ENCODE results near the gene NT5DC2. TPM values are rescaled to one million over a fixed set of nuclear protein-coding genes. Genes with fewer than 3 reads are reported as not detected.
A peak's percentile ranks its signal among the peaks of the same experiment; 100 is the strongest.

Gene NT5DC2
- polyA plus RNA-seq, 1 experiment: 186 TPM

DNA sequence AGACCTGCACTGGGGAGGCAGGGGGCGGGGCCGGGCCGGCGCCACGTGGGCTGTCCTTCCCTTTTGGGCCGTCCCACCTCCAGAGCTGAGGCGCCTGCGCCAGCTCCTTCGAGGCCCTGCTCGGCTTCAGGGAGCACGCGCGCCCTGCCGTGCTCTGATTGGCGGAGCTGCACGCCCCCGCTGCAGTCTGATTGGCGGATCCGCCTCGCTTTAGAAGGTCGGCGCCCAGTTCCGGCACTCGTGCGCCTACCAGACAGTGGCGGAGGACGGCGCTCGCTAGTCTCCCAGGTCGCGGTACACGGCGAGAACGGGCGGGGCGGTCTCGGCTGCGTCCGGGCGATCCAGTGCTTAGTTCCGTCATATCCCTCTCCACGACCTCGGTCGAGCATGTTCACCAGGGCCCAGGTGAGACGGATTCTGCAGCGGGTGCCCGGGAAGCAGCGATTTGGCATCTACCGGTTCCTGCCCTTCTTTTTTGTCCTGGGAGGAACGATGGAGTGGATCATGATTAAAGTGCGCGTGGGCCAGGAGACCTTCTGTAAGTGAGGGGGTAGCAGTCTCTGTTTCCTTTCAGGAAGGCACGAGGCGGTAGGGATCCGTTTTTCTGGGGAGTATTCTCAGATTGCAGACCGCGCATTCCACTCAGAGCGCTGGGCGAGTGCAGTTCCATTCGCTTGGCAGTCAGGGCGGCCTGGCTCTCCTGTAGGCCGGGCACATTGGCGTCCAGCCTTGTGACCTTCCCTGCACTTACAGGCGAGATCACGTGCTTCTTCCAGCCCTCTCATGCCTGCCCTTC is 2.9 kb upstream of the NT5DC2 start, which contains the start of gene UQCC5:
TSS of gene UQCC5 (plus strand) at position 237 of the 796 bp plus-strand sequence. CDS start at position 388, 151 bp downstream.
- peak; percentile 91 for DNase-seq (ENCODE audit: low read depth)
- TF ChIP-seq, protein P1, sequence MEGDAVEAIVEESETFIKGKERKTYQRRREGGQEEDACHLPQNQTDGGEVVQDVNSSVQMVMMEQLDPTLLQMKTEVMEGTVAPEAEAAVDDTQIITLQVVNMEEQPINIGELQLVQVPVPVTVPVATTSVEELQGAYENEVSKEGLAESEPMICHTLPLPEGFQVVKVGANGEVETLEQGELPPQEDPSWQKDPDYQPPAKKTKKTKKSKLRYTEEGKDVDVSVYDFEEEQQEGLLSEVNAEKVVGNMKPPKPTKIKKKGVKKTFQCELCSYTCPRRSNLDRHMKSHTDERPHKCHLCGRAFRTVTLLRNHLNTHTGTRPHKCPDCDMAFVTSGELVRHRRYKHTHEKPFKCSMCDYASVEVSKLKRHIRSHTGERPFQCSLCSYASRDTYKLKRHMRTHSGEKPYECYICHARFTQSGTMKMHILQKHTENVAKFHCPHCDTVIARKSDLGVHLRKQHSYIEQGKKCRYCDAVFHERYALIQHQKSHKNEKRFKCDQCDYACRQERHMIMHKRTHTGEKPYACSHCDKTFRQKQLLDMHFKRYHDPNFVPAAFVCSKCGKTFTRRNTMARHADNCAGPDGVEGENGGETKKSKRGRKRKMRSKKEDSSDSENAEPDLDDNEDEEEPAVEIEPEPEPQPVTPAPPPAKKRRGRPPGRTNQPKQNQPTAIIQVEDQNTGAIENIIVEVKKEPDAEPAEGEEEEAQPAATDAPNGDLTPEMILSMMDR (IDR thresholded peaks at IDR 0.05; ENCODE audit: insufficient read depth, low read depth, low read length): peak; percentile 36
- Histone ChIP-seq H3K36me3 (ENCODE audit: control insufficient read depth, insufficient read depth, low read length) (no peaks in the 10 kb centered on the region), H3K4me3 (ENCODE audit: low read depth, low read length) (peak within 1 kb of the TSS; percentile 78), H3K27me3 (ENCODE audit: control insufficient read depth, insufficient read depth, low read length) (no peaks in the 10 kb centered on the region)
- ChIA-PET POLR2A (interaction anchor here (0.6 to 1.0 kb wide), 2 partner anchors 109 to 159 kb away, joined by 4 to 23 read pairs; no protein-coding TSS in a partner anchor), CTCF (interaction anchor here (1.3 kb wide), 1 partner anchor 109 kb away, joined by 3 read pairs; no protein-coding TSS in a partner anchor)

DNA sequence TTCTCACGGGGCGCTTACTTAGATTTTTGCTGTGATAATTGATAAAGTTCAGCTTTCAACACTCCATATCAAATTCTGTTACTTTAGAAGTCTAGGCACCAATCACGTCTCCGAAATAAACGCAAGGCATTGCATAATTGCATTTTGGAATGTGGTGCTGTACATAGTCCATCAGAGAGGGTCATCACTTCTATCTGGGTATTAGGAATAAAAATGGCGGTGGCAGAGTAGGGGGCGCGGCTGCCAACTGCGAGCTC is 2.4 kb upstream of the NT5DC2 start:
- H3K4me3 ChIP-seq (ENCODE audit: low read depth, low read length): no peak overlapping the region
- no peak for DNase-seq (ENCODE audit: low read depth)
- ChIA-PET POLR2A (interaction anchor here (0.6 to 1.0 kb wide), 2 partner anchors 109 to 159 kb away, joined by 4 to 23 read pairs; no protein-coding TSS in a partner anchor), CTCF (interaction anchor here (1.3 kb wide), 1 partner anchor 109 kb away, joined by 3 read pairs; no protein-coding TSS in a partner anchor)
- H3K27me3 ChIP-seq (ENCODE audit: control insufficient read depth, insufficient read depth, low read length): no peaks in the 10 kb centered on the region
- TF ChIP-seq, protein P1 (IDR thresholded peaks at IDR 0.05; ENCODE audit: insufficient read depth, low read depth, low read length): no peak
- no peaks in the 10 kb centered on the region for H3K36me3 ChIP-seq (ENCODE audit: control insufficient read depth, insufficient read depth, low read length)

DNA sequence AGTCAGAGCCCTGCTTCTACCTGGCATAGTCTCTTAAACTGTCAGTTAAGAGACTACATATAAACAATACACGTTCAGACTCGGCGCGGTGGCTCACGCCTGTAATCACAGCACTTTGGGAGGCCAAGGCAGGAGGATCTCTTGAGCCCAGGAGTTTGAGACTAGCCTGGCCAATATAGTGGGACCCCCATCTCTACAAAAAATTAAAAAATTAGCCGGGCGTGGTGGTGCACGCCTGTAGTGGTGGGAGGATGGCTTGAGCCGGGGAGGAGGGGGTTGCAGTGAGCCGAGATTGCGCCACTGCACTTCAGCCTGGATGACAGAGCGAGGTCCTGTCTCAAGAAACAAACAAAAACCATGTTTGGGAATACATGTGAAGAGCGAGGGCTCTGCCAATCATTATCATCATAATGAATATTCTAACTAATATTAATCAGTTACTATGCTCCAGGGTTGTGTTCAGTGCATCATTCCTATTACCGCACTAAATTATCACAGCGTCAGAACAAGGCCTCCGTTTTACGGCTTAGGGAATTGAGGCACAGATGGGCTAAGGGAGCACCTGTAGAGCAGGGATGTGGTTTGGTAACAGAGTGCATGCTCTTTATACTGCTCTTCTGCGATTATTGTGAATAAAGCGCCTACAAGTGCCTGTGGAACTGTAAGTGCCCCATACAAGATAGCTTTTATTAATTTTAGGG is 1.9 kb upstream of the NT5DC2 start:
- ChIA-PET POLR2A (interaction anchor here (0.6 to 1.0 kb wide), 2 partner anchors 110 to 160 kb away, joined by 4 to 23 read pairs; no protein-coding TSS in a partner anchor), CTCF (interaction anchor here (1.3 kb wide), 1 partner anchor 108 kb away, joined by 3 read pairs; no protein-coding TSS in a partner anchor)
- H3K4me3 ChIP-seq (ENCODE audit: low read depth, low read length): no peak overlapping the region
- DNase-seq (ENCODE audit: low read depth): no peak
- H3K27me3 ChIP-seq (ENCODE audit: control insufficient read depth, insufficient read depth, low read length): no peaks in the 10 kb centered on the region
- H3K36me3 ChIP-seq (ENCODE audit: control insufficient read depth, insufficient read depth, low read length): no peaks in the 10 kb centered on the region
- TF ChIP-seq, protein P1 (IDR thresholded peaks at IDR 0.05; ENCODE audit: insufficient read depth, low read depth, low read length): no peak

DNA sequence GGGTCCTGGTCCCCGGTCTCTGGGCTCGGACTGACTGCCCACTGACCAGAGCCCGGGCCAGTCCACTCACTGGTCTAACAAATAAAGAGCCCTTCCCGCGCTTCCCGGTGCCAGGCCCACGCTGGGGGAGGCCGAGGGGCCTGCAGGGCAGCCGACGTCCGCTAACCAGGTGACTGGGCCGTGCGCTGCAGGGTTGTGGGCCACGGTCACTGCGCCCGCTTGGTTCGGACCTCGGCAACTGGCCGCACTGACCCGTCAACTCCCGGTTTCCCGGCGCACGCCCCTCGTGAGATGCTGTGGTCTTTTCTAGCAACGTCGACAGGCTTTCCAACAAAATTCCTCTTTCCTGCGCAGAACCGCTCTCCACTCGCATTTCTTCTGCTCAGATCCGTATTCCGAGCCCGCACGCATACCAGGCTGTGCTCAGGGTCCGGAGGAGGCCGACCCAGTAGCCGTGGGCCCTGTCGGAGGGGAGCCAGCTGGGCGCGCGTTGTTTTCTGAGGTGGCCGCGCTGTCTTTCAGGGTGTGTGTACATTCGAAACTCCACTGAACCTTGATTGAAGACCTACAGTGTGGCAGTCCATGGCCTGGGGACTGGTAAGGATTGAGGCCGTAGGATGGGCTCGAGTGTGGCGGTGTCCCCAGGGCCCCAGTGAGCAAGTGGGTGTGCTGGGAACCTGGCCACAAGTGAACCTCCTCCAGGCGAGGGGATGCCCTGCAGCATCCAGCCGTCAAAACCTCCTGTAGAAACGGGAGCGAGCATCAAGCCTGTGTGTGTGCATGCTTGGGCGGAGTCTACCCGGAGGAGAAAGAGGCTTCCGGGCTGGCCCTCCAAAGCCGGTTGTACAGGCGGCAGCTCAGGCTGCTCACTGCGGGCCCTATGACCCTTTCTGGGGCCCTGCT is 875 bp upstream of the NT5DC2 start:
- DNase-seq (ENCODE audit: low read depth): no peak
- H3K36me3 ChIP-seq (ENCODE audit: control insufficient read depth, insufficient read depth, low read length): no peaks in the 10 kb centered on the region
- CTCF ChIA-PET: no interaction called here

More for the DNA sequence above, 875 bp upstream of the NT5DC2 start:
- TF ChIP-seq, protein P1 (IDR thresholded peaks at IDR 0.05; ENCODE audit: insufficient read depth, low read depth, low read length): no peak
- Histone ChIP-seq H3K27me3 (ENCODE audit: control insufficient read depth, insufficient read depth, low read length) (no peaks in the 10 kb centered on the region), H3K4me3 (ENCODE audit: low read depth, low read length) (peak overlapping the region; percentile 55)
- POLR2A ChIA-PET: interaction anchor here (0.7 kb wide), 1 partner anchor 54 kb away, joined by 3 read pairs; no protein-coding TSS in a partner anchor

Data from BJ (cell line).